Astrocyte (in vitro differentiated cells and primary cell): ENCODE results near the gene ZFAND2A. TPM values are rescaled to one million over a fixed set of nuclear protein-coding genes. Genes with fewer than 3 reads are reported as not detected.
A peak's percentile ranks its signal among the peaks of the same experiment; 100 is the strongest.

ENCODE experiments used
- DNase-seq: peaks from one replicate; pipeline ENCODE4 v3.0.0-alpha.2; 2010; ENCODE audit warnings: low read depth
- FAIRE-seq: peaks from 2 replicates; lab custom pipeline; 2011; peaks lifted over from hg19 to GRCh38; lab: Jason Lieb, UNC
- H2AFZ ChIP-seq: 2 replicates; pipeline ENCODE4 v1.6.0; 2012; ENCODE audit warnings: low read depth, low read length, inconsistent platforms
- H3K27ac ChIP-seq: 2 replicates; pipeline ENCODE4 v1.5.1; 2011; ENCODE audit warnings: low read depth, low read length, inconsistent platforms
- H3K27me3 ChIP-seq: 2 replicates; pipeline ENCODE4 v1.6.0; 2011; ENCODE audit warnings: low read length, inconsistent platforms; ENCODE audit not compliant: insufficient read depth
- H3K36me3 ChIP-seq: 2 replicates; pipeline ENCODE4 v1.5.1; 2011; ENCODE audit warnings: low read length, inconsistent platforms; ENCODE audit not compliant: insufficient read depth
- H3K4me1 ChIP-seq: 2 replicates; pipeline ENCODE4 v1.5.1; 2011; ENCODE audit warnings: low read length, inconsistent platforms; ENCODE audit not compliant: insufficient read depth
- H3K4me2 ChIP-seq: 2 replicates; pipeline ENCODE4 v1.6.0; 2012; ENCODE audit warnings: low read length, inconsistent platforms
- H3K4me3 ChIP-seq: 2 replicates; pipeline ENCODE4 v1.5.1; 2011; ENCODE audit warnings: low read depth, mild to moderate bottlenecking, low read length, inconsistent platforms; ENCODE audit not compliant: insufficient read depth
- H3K79me2 ChIP-seq: 2 replicates; pipeline ENCODE4 v1.6.0; 2012; ENCODE audit warnings: mild to moderate bottlenecking, low read length, inconsistent platforms; ENCODE audit not compliant: insufficient read depth
- H3K9ac ChIP-seq: 2 replicates; pipeline ENCODE4 v1.6.0; 2012; ENCODE audit warnings: mild to moderate bottlenecking, low read length, inconsistent platforms
- H3K9me3 ChIP-seq: 2 replicates; pipeline ENCODE4 v1.5.1; 2012; ENCODE audit warnings: low read depth, mild to moderate bottlenecking, low read length, inconsistent platforms; ENCODE audit not compliant: insufficient read depth
- H4K20me1 ChIP-seq: 2 replicates; pipeline ENCODE4 v1.6.0; 2012; ENCODE audit warnings: low read length, inconsistent platforms; ENCODE audit not compliant: insufficient read depth
- H3K27ac Mint-ChIP-seq: one replicate; pipeline ENCODE4 v1.8.0; 2021; ENCODE audit warnings: mild to moderate bottlenecking, mixed read lengths; ENCODE audit not compliant: unreplicated experiment
- H3K27me3 Mint-ChIP-seq: one replicate; pipeline ENCODE4 v1.8.0; 2021; ENCODE audit warnings: low read depth, mixed read lengths; ENCODE audit not compliant: unreplicated experiment
- H3K36me3 Mint-ChIP-seq: one replicate; pipeline ENCODE4 v1.8.0; 2021; ENCODE audit warnings: low read depth, mixed read lengths; ENCODE audit not compliant: unreplicated experiment
- H3K4me1 Mint-ChIP-seq: one replicate; pipeline ENCODE4 v1.8.0; 2021; ENCODE audit warnings: low read depth, mixed read lengths; ENCODE audit not compliant: unreplicated experiment
- H3K4me3 Mint-ChIP-seq: one replicate; pipeline ENCODE4 v1.8.0; 2021; ENCODE audit warnings: mild to moderate bottlenecking, moderate library complexity, mixed read lengths; ENCODE audit not compliant: unreplicated experiment
- H3K9me3 Mint-ChIP-seq: one replicate; pipeline ENCODE4 v1.8.0; 2021; ENCODE audit warnings: mild to moderate bottlenecking, mixed read lengths; ENCODE audit not compliant: unreplicated experiment
- CTCF ChIP-seq: IDR thresholded peaks from 2 replicates; pipeline ENCODE4 v1.5.1; 2011; ENCODE audit warnings: low read depth, mild to moderate bottlenecking, inconsistent platforms, low read length, moderate library complexity; ENCODE audit not compliant: insufficient read depth
- EZH2 ChIP-seq: IDR thresholded peaks from 2 replicates; pipeline ENCODE4 v1.6.1; 2012; ENCODE audit warnings: mild to moderate bottlenecking, low read length, inconsistent platforms; ENCODE audit not compliant: insufficient read depth
- total RNA-seq: library from RNA; stranded (reverse); gene quantifications from 2 replicates; pipeline ENCODE4 v1.2.1, GENCODE V29; 2021

Gene ZFAND2A
- total RNA-seq, 1 donor from 2014 or later = 45.5 TPM

GRCh38 chr7:1136841-1137516 lies 23.0 kb downstream of the ZFAND2A start:
- peak overlapping the region; percentile 87 for H3K4me3 Mint-ChIP-seq
- H3K36me3 ChIP-seq = no peaks in the 10 kb centered on the region
- peak overlapping the region; percentile 90 for H3K4me2 ChIP-seq
- H3K9ac ChIP-seq = peak overlapping the region; percentile 79
- FAIRE-seq (no peak), DNase-seq (no peak)
- peaks cover 8% of the 10 kb centered on the region for H3K4me1 Mint-ChIP-seq
- peak overlapping the region; percentile 76 for H3K4me3 ChIP-seq
- H4K20me1 ChIP-seq = peaks cover 7% of the 10 kb centered on the region
- H2AFZ ChIP-seq = no peak overlapping the region
- peaks cover 8% of the 10 kb centered on the region for H3K4me1 ChIP-seq
- no peak overlapping the region for H3K27ac Mint-ChIP-seq
- H3K79me2 ChIP-seq = peaks cover 26% of the 10 kb centered on the region
- TF ChIP-seq CTCF = no peak
- TF ChIP-seq EZH2 = no peak
- H3K9me3 ChIP-seq = no peaks in the 10 kb centered on the region
- H3K36me3 Mint-ChIP-seq = peaks cover 7% of the 10 kb centered on the region
- H3K27ac ChIP-seq = no peak overlapping the region
- peaks cover 3% of the 10 kb centered on the region for H3K27me3 Mint-ChIP-seq
- H3K9me3 Mint-ChIP-seq = no peaks in the 10 kb centered on the region
- H3K27me3 ChIP-seq = no peaks in the 10 kb centered on the region

GRCh38 chr7:1134951-1135350 lies 25.0 kb downstream of the ZFAND2A start:
- H3K9me3 Mint-ChIP-seq = no peaks in the 10 kb centered on the region
- no peak for FAIRE-seq

More at GRCh38 chr7:1134951-1135350, 25.0 kb downstream of the ZFAND2A start:
- Histone ChIP-seq H3K36me3 (no peaks in the 10 kb centered on the region), H3K27me3 (no peaks in the 10 kb centered on the region), H3K4me3 (no peak overlapping the region), H4K20me1 (peaks cover 10% of the 10 kb centered on the region), H2AFZ (no peak overlapping the region), H3K9ac (no peak overlapping the region), H3K4me1 (peaks cover 8% of the 10 kb centered on the region), H3K9me3 (no peaks in the 10 kb centered on the region), H3K79me2 (peaks cover 26% of the 10 kb centered on the region), H3K4me2 (no peak overlapping the region), H3K27ac (no peak overlapping the region)
- H3K27me3 Mint-ChIP-seq = no peaks in the 10 kb centered on the region
- peaks cover 7% of the 10 kb centered on the region for H3K36me3 Mint-ChIP-seq
- H3K27ac Mint-ChIP-seq = no peak overlapping the region
- TF ChIP-seq EZH2 = no peak
- TF ChIP-seq CTCF = no peak
- H3K4me3 Mint-ChIP-seq = no peak overlapping the region
- peaks cover 8% of the 10 kb centered on the region for H3K4me1 Mint-ChIP-seq
- DNase-seq = no peak
